NCI-H187 (cell line): ENCODE measurements around the gene SLC6A18.

Experiments used
- DNase-seq, 2 experiments: peaks; one replicate each; lab custom pipeline; 2025; lab: John Stamatoyannopoulos, UW

The SLC6A18 gene

GRCh38 chr5:1235379-1235778 is 10.2 kb downstream of the SLC6A18 start:
- DNase-seq: no peak

GRCh38 chr5:1235838-1236237 is 10.7 kb downstream of the SLC6A18 start:
- no peak for DNase-seq

- peak in 1 of 2 experiments; percentile 29 for DNase-seq
Measured at GRCh38 chr5:1239505-1240251, 14.5 kb downstream of the SLC6A18 start.

- no peak for DNase-seq
Measured at GRCh38 chr5:1240496-1241260, 15.5 kb downstream of the SLC6A18 start.

GRCh38 chr5:1241509-1242080 is 16.4 kb downstream of the SLC6A18 start:
- DNase-seq: no peak

GRCh38 chr5:1242733-1243486 is 17.7 kb downstream of the SLC6A18 start:
- DNase-seq: no peak

GRCh38 chr5:1243487-1244130 is 18.4 kb downstream of the SLC6A18 start:
- DNase-seq: no peak

- DNase-seq: no peak
Measured at GRCh38 chr5:1244255-1244654, 19.1 kb downstream of the SLC6A18 start.

- no peak for DNase-seq
Measured at GRCh38 chr5:1244976-1245375, 19.8 kb downstream of the SLC6A18 start.

GRCh38 chr5:1245905-1246576 is 20.9 kb downstream of the SLC6A18 start:
- DNase-seq: no peak

GRCh38 chr5:1246711-1247431 is 21.7 kb downstream of the SLC6A18 start:
- DNase-seq: peak in 1 of 2 experiments; percentile 54

- DNase-seq: no peak
Measured at GRCh38 chr5:1247811-1248210, 22.6 kb downstream of the SLC6A18 start.

GRCh38 chr5:1249366-1250280 is 24.4 kb downstream of the SLC6A18 start:
- no peak for DNase-seq

GRCh38 chr5:1251678-1252580 is 26.7 kb downstream of the SLC6A18 start:
- DNase-seq: no peak

- DNase-seq: no peak
Measured at GRCh38 chr5:1252681-1253080, 27.5 kb downstream of the SLC6A18 start.

GRCh38 chr5:1253456-1254105 is 28.4 kb downstream of the SLC6A18 start:
- DNase-seq: no peak

GRCh38 chr5:1254196-1254595 is 29.0 kb downstream of the SLC6A18 start:
- no peak for DNase-seq

- no peak for DNase-seq
Measured at GRCh38 chr5:1255081-1255561, 29.9 kb downstream of the SLC6A18 start.
